GM23248 (cell line): ENCODE data around the gene TOP3B. TPM values are rescaled to one million over a fixed set of nuclear protein-coding genes. Genes with fewer than 3 reads are reported as not detected.

Source experiments
- DNase-seq: peaks from one replicate; pipeline ENCODE4 v3.0.0-alpha.2; 2015
- H2AFZ ChIP-seq: fragments of 200-600 bp; sonication (generic); 2 replicates; pipeline ENCODE4 v1.6.1; 2016; ENCODE audit warnings: antibody characterized with exemption
- H3F3A ChIP-seq: fragments of 200-600 bp; sonication (generic); 2 replicates; pipeline ENCODE4 v1.6.1; 2016; ENCODE audit warnings: mild to moderate bottlenecking, antibody characterized with exemption, mixed run types; ENCODE audit not compliant: insufficient read depth
- H3K27ac ChIP-seq: fragments of 200-600 bp; sonication (generic); 2 replicates; pipeline ENCODE4 v1.5.1; 2016; ENCODE audit warnings: mild to moderate bottlenecking
- H3K27me3 ChIP-seq: fragments of 200-600 bp; sonication (generic); replicated peaks from 2 replicates; pipeline ENCODE4 v1.6.1; 2016; ENCODE audit warnings: mild to moderate bottlenecking; ENCODE audit not compliant: insufficient read depth
- H3K36me3 ChIP-seq: fragments of 200-600 bp; sonication (generic); 2 replicates; pipeline ENCODE4 v1.6.1; 2016; ENCODE audit warnings: low read depth, mild to moderate bottlenecking
- H3K4me1 ChIP-seq: fragments of 200-600 bp; sonication (generic); 2 replicates; pipeline ENCODE4 v1.6.1; 2016; ENCODE audit warnings: mild to moderate bottlenecking; ENCODE audit not compliant: insufficient read depth
- H3K4me2 ChIP-seq: fragments of 200-600 bp; sonication (generic); one replicate; pipeline ENCODE4 v1.6.1; 2016; ENCODE audit warnings: mild to moderate bottlenecking; ENCODE audit not compliant: unreplicated experiment
- H3K4me3 ChIP-seq: fragments of 200-600 bp; sonication (generic); 2 replicates; pipeline ENCODE4 v1.5.1; 2016; ENCODE audit warnings: mild to moderate bottlenecking
- H3K79me2 ChIP-seq: fragments of 200-600 bp; sonication (generic); 2 replicates; pipeline ENCODE4 v1.6.1; 2016; ENCODE audit warnings: mild to moderate bottlenecking; ENCODE audit not compliant: insufficient read depth
- H3K9ac ChIP-seq: fragments of 200-600 bp; sonication (generic); 2 replicates; pipeline ENCODE4 v1.6.1; 2016; ENCODE audit warnings: mild to moderate bottlenecking
- H3K9me2 ChIP-seq: fragments of 200-600 bp; sonication (generic); 2 replicates; pipeline ENCODE4 v1.6.1; 2016; ENCODE audit warnings: mixed run types, mild to moderate bottlenecking, moderate library complexity; ENCODE audit not compliant: insufficient read depth
- H3K9me3 ChIP-seq: fragments of 200-600 bp; sonication (generic); one replicate; pipeline ENCODE4 v1.6.1; 2017; ENCODE audit warnings: low read depth
- H4K20me1 ChIP-seq: fragments of 200-600 bp; sonication (generic); 2 replicates; pipeline ENCODE4 v1.6.0; 2016; ENCODE audit not compliant: insufficient read depth
- EZH2 ChIP-seq: fragments of 200-600 bp; sonication (generic); IDR thresholded peaks from 2 replicates; pipeline ENCODE4 v1.6.1; 2018; ENCODE audit warnings: antibody characterized with exemption, mild to moderate bottlenecking; ENCODE audit not compliant: insufficient read depth, poor library complexity, severe bottlenecking
- EZH2phosphoT487 ChIP-seq: fragments of 200-600 bp; sonication (generic); IDR thresholded peaks from 2 replicates; pipeline ENCODE4 v1.6.1; 2018; ENCODE audit warnings: antibody characterized with exemption, moderate library complexity, mild to moderate bottlenecking, low read depth; ENCODE audit not compliant: insufficient read depth
- WGBS, 2 experiments: methylation state at CpG; one replicate each; pipeline ENCODE4 v1.1.6; 2015 to 2017; ENCODE audit warnings: low lambda C conversion rate in 2 of 2, low coverage in 1 of 2; ENCODE audit errors: missing lambda C conversion rate in 2 of 2; 5-methylcytosine and 5-hydroxymethylcytosine counted together
- in situ Hi-C: fragments of 300-500 bp; cut with MboI; formaldehyde crosslinking; loops from 2 replicates; pipeline ENCODE4 v1.15.0; 2020
- polyA plus RNA-seq: library from polyadenylated mRNA; unstranded; fragments of >200 nt; fragmentation: Nextera tagmentation; extraction: Ambion mirVana; gene quantifications from 2 replicates; pipeline ENCODE4 v1.2.1, GENCODE V29; 2016
- total RNA-seq: library from RNA; depleted of rRNA; stranded (reverse); fragments of >200 nt; shearing (Covaris generic); gene quantifications from 2 replicates; pipeline ENCODE4 v1.2.3, GENCODE V29; 2014

Gene TOP3B
- total and polyA plus RNA-seq, 2 experiments from 2014 or later = 11.6 to 16.0 TPM

DNA sequence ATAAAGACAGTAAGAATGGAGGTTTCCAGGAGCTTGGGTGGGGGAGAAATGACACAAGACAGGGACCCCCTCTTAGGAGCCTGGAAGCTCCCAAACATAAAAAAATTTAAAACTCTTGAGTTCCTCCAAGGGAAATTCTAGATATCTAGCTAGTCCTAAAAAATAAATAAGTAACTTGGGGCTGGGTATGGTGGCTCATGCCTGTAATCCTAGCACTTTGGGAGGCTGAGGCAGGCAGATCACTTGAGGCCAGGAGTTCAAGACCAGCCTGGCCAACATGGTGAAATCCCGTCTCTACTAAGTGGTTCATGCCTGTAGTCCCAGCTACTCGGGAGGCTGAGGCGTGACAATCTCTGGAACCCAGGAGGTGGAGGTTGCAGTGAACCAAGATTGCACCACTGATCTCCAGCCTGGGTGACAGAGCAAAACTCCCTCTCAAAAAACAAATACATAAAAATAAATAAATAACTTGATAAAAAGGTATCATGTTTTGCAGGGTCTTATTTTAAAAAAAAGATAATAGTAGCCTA lies 20.0 kb upstream of the TOP3B start:
- in situ Hi-C loops = no loop called here
- H3K4me2 ChIP-seq = no peak overlapping the region
- no peak overlapping the region for H3K4me3 ChIP-seq
- no peaks in the 10 kb centered on the region for H3K79me2 ChIP-seq
- H3K9ac ChIP-seq = no peak overlapping the region
- no peaks in the 10 kb centered on the region for H3K36me3 ChIP-seq
- TF ChIP-seq EZH2phosphoT487 (no peak), EZH2 (no peak)
- H3K9me3 ChIP-seq = no peaks in the 10 kb centered on the region
- 29 to 57% methylated on average over 3 of the region's 3 CpGs for WGBS, 2 experiments
- H3K4me1 ChIP-seq = no peaks in the 10 kb centered on the region
- H3K27me3 ChIP-seq = peaks cover 35% of the 10 kb centered on the region
- H4K20me1 ChIP-seq = no peaks in the 10 kb centered on the region
- no peak overlapping the region for H3K27ac ChIP-seq
- no peak overlapping the region for H2AFZ ChIP-seq
- DNase-seq = no peak
- no peaks in the 10 kb centered on the region for H3F3A ChIP-seq
- H3K9me2 ChIP-seq = no peaks in the 10 kb centered on the region

GRCh38 chr22:22001664-22002525 lies 19.3 kb upstream of the TOP3B start:
- TF ChIP-seq EZH2phosphoT487 (no peak), EZH2 (no peak)
- in situ Hi-C loops = no loop called here
- Histone ChIP-seq H3K4me1 (no peaks in the 10 kb centered on the region), H3K4me3 (no peak overlapping the region), H4K20me1 (no peaks in the 10 kb centered on the region), H3K79me2 (no peaks in the 10 kb centered on the region), H3K9me3 (no peaks in the 10 kb centered on the region), H3K4me2 (no peak overlapping the region), H3K9ac (no peak overlapping the region), H3K27me3 (peaks cover 36% of the 10 kb centered on the region), H2AFZ (no peak overlapping the region), H3K27ac (no peak overlapping the region), H3K9me2 (no peaks in the 10 kb centered on the region), H3K36me3 (no peaks in the 10 kb centered on the region), H3F3A (no peaks in the 10 kb centered on the region)
- WGBS, 2 experiments = 39 to 44% methylated on average over 2 of the region's 2 CpGs
- no peak for DNase-seq

GRCh38 chr22:21998595-21999247 lies 16.1 kb upstream of the TOP3B start:
- no peak overlapping the region for H3K4me2 ChIP-seq
- H3K4me1 ChIP-seq = no peaks in the 10 kb centered on the region
- no peaks in the 10 kb centered on the region for H4K20me1 ChIP-seq
- 57 to 59% methylated on average over 7 of the region's 7 CpGs for WGBS, 2 experiments
- no peaks in the 10 kb centered on the region for H3K9me2 ChIP-seq
- TF ChIP-seq EZH2 (no peak), EZH2phosphoT487 (no peak)
- no peaks in the 10 kb centered on the region for H3K36me3 ChIP-seq
- H3K27ac ChIP-seq = no peak overlapping the region
- H3K4me3 ChIP-seq = no peak overlapping the region
- in situ Hi-C loops = no loop called here
- no peaks in the 10 kb centered on the region for H3K9me3 ChIP-seq
- peaks cover 36% of the 10 kb centered on the region for H3K27me3 ChIP-seq
- H3F3A ChIP-seq = no peaks in the 10 kb centered on the region
- no peak for DNase-seq
- H3K9ac ChIP-seq = no peak overlapping the region
- no peak overlapping the region for H2AFZ ChIP-seq
- H3K79me2 ChIP-seq = no peaks in the 10 kb centered on the region

GRCh38 chr22:21996175-21996720 lies 13.7 kb upstream of the TOP3B start:
- no peak for DNase-seq
- Histone ChIP-seq H3F3A (no peaks in the 10 kb centered on the region), H3K27me3 (peaks cover 19% of the 10 kb centered on the region; the same call in 1 of the 2 replicates), H3K79me2 (no peaks in the 10 kb centered on the region), H4K20me1 (no peaks in the 10 kb centered on the region), H3K9me2 (no peaks in the 10 kb centered on the region), H3K36me3 (no peaks in the 10 kb centered on the region), H3K27ac (no peak overlapping the region), H3K9ac (no peak overlapping the region), H3K4me1 (no peaks in the 10 kb centered on the region), H3K9me3 (no peaks in the 10 kb centered on the region), H2AFZ (no peak overlapping the region), H3K4me2 (no peak overlapping the region), H3K4me3 (no peak overlapping the region)
- TF ChIP-seq EZH2phosphoT487 = no peak
- no peak for TF ChIP-seq EZH2
- in situ Hi-C loops = no loop called here
- WGBS, 2 experiments = 53 to 62% methylated on average over 5 of the region's 5 CpGs
